PFSK-1 (cell line): ENCODE data around the gene ZNF362.

Source experiments
- FOXP2 ChIP-seq: optimal IDR thresholded peaks from 2 replicates; pipeline ENCODE3; 2011; ENCODE audit warnings: borderline replicate concordance, control low read depth, inconsistent platforms; ENCODE audit not compliant: insufficient read depth; ENCODE audit errors: extremely low read length, extremely low read depth
- POLR2AphosphoS5 ChIP-seq: IDR thresholded peaks from 2 replicates; pipeline ENCODE4 v1.6.1; 2012; ENCODE audit warnings: low read depth, mild to moderate bottlenecking, control low read depth, low read length, moderate library complexity
- REST ChIP-seq, 2 experiments: IDR thresholded peaks; 2 replicates each; pipeline versions ENCODE4 v1.6.1 to v1.8.0; 2011 to 2012; ENCODE audit warnings: low read depth in 2 of 2, low read length in 2 of 2, control low read depth in 1 of 2, inconsistent platforms in 1 of 2, mild to moderate bottlenecking in 1 of 2, moderate library complexity in 1 of 2; ENCODE audit not compliant: insufficient read depth in 1 of 2
- SIN3A ChIP-seq: IDR thresholded peaks from 2 replicates; pipeline ENCODE4 v1.6.1; 2012; ENCODE audit warnings: mild to moderate bottlenecking, low read length, moderate library complexity, borderline replicate concordance; ENCODE audit not compliant: insufficient read depth
- TAF1 ChIP-seq: IDR thresholded peaks from 2 replicates; pipeline ENCODE4 v1.6.1; 2012; ENCODE audit warnings: low read length, control low read depth, borderline replicate concordance; ENCODE audit not compliant: insufficient read depth

The ZNF362 gene

DNA sequence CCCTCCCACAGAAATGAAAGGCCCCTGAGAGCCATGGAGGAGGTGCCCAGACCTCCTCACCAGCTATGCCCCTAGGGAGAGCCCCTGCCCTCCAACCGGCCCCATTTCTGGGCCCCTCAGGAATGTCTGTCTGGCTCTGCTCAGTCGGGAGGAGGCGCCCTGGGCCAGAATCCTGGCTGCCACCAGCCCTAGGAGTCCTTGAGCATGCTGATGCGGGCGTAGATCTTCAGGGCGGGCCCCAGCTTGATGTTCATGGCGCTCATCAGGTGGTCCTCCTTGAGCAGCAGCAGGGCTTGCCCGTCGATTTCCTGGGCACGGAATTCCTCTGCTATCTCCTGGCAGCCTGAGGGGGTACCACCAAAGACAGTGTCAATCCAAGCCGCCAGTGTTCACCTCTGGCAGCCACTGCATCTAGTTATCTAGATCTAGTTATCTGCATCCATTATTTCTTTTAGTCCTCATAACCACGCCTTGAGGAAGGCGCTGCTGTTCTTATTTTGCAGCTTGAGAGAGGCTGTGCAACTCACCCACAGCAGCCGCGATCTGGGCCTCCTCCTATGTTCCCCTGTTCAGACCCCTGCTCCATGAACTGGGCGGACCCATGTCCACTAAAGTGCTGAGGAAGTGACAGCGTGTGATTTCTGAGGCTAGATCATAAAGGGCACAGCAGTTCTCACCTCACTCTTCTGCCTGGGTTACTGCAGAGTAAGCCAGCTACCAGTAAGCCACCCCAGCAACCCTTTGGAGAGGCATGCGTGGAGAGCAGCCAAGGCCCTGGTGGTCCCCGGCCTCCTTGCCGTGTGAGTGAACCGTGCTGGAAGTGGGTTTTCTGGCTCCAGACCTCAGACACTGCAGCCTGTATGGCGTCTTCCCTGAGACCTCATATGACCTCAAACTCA is 68.6 kb downstream of the ZNF362 start:
- TF ChIP-seq POLR2AphosphoS5 (no peak), TAF1 (no peak), REST (IDR thresholded peaks at IDR 0.05; ENCODE audit: insufficient read depth in 1 of 2, low read depth in 2 of 2, low read length in 2 of 2) (no peak), SIN3A (no peak), FOXP2 (no peak)

- no peak for TF ChIP-seq REST (IDR thresholded peaks at IDR 0.05; ENCODE audit: insufficient read depth in 1 of 2, low read depth in 2 of 2, low read length in 2 of 2)
- no peak for TF ChIP-seq TAF1
- no peak for TF ChIP-seq SIN3A
- TF ChIP-seq POLR2AphosphoS5 = no peak
- no peak for TF ChIP-seq FOXP2
Measured at GRCh38 chr1:33326785-33327184, 70.5 kb downstream of the ZNF362 start.

DNA sequence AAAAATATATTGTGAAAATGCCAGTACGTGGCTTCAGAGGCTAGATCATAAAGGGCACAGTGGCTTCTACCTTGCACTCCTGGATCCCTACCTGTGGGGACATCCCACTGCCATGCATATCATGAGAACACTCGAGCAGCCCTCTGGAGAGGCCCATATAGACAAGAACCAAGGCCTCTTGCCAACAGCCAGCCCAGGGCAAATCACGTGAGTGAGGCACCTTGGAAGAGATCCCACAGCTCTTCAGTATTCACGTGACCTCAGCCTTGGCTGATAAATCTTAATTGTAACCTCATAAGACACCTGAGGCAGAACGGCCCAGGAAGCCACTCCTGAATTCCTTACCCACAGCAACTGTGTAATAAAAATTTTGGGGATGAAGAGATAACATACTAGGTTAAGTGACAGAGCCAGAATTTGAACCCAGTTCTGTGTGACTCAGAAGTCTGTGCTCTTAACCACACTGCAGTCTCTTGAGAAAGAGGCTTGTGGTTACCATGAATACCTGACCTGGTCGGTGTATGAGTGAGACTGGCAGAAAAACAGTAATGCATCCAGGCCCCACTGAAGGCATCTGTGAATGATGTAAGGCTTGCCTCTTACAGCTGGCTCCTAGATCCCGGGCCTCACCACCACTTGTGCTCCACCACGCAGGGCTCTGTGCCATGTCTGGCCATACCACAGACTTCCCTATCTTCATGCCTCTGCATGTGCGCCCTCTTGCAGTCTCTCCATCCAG is 71.5 kb downstream of the ZNF362 start:
- TF ChIP-seq TAF1 = no peak
- no peak for TF ChIP-seq FOXP2

GRCh38 chr1:33328817-33329216 is 72.5 kb downstream of the ZNF362 start:
- TF ChIP-seq REST (IDR thresholded peaks at IDR 0.05; ENCODE audit: insufficient read depth in 1 of 2, low read depth in 2 of 2, low read length in 2 of 2) = no peak

DNA sequence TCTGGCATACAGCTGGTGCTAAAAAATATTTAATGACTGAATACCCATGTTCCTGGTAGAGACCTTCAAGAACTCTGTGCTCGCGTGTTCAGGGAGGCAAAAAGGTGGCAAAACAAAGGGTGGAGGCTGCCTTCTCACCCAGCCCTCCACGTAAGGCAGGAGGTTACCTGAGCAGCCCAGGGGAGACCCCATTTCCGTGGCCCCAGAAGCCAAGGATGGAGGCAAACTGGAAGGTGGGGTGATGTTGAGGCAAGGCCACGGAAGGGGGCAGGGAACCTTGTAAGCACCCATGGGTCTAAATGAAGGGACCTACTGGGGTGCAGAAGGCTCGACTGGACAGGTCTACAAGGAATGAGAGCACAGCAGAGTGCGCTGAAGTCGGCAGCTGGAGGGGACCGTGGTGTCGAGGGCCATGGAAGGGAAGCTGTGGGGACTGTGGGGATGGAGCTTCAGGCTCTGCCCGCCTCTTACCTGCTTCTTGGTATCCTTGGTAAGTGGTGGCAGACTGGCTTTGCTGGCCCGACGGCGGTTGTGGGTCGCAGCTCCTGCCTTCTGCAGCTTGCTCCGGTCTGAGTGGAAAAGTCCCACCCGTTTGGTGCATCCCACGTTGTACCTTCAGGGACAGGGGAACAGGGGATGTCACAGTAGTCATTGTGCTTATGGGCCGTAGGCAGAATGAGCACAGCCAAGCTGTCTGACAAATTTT is 73.5 kb downstream of the ZNF362 start:
- no peak for TF ChIP-seq POLR2AphosphoS5
- no peak for TF ChIP-seq FOXP2
- no peak for TF ChIP-seq REST (IDR thresholded peaks at IDR 0.05; ENCODE audit: insufficient read depth in 1 of 2, low read depth in 2 of 2, low read length in 2 of 2)
- TF ChIP-seq TAF1 = no peak
- TF ChIP-seq SIN3A = no peak
